Astrocyte (in vitro differentiated cells and primary cell): ENCODE data around the gene IGF2BP2. TPM values are rescaled to one million over a fixed set of nuclear protein-coding genes. Genes with fewer than 3 reads are reported as not detected.

Source experiments
- DNase-seq: peaks from one replicate; pipeline ENCODE4 v3.0.0-alpha.2; 2010; ENCODE audit warnings: low read depth
- FAIRE-seq: peaks from 2 replicates; lab custom pipeline; 2011; peaks lifted over from hg19 to GRCh38; lab: Jason Lieb, UNC
- H2AFZ ChIP-seq: 2 replicates; pipeline ENCODE4 v1.6.0; 2012; ENCODE audit warnings: low read depth, low read length, inconsistent platforms
- H3K27ac ChIP-seq: 2 replicates; pipeline ENCODE4 v1.5.1; 2011; ENCODE audit warnings: low read depth, low read length, inconsistent platforms
- H3K27me3 ChIP-seq: 2 replicates; pipeline ENCODE4 v1.6.0; 2011; ENCODE audit warnings: low read length, inconsistent platforms; ENCODE audit not compliant: insufficient read depth
- H3K36me3 ChIP-seq: 2 replicates; pipeline ENCODE4 v1.5.1; 2011; ENCODE audit warnings: low read length, inconsistent platforms; ENCODE audit not compliant: insufficient read depth
- H3K4me1 ChIP-seq: 2 replicates; pipeline ENCODE4 v1.5.1; 2011; ENCODE audit warnings: low read length, inconsistent platforms; ENCODE audit not compliant: insufficient read depth
- H3K4me2 ChIP-seq: 2 replicates; pipeline ENCODE4 v1.6.0; 2012; ENCODE audit warnings: low read length, inconsistent platforms
- H3K4me3 ChIP-seq: 2 replicates; pipeline ENCODE4 v1.5.1; 2011; ENCODE audit warnings: low read depth, mild to moderate bottlenecking, low read length, inconsistent platforms; ENCODE audit not compliant: insufficient read depth
- H3K79me2 ChIP-seq: 2 replicates; pipeline ENCODE4 v1.6.0; 2012; ENCODE audit warnings: mild to moderate bottlenecking, low read length, inconsistent platforms; ENCODE audit not compliant: insufficient read depth
- H3K9ac ChIP-seq: 2 replicates; pipeline ENCODE4 v1.6.0; 2012; ENCODE audit warnings: mild to moderate bottlenecking, low read length, inconsistent platforms
- H3K9me3 ChIP-seq: 2 replicates; pipeline ENCODE4 v1.5.1; 2012; ENCODE audit warnings: low read depth, mild to moderate bottlenecking, low read length, inconsistent platforms; ENCODE audit not compliant: insufficient read depth
- H4K20me1 ChIP-seq: 2 replicates; pipeline ENCODE4 v1.6.0; 2012; ENCODE audit warnings: low read length, inconsistent platforms; ENCODE audit not compliant: insufficient read depth
- H3K27ac Mint-ChIP-seq: one replicate; pipeline ENCODE4 v1.8.0; 2021; ENCODE audit warnings: mild to moderate bottlenecking, mixed read lengths; ENCODE audit not compliant: unreplicated experiment
- H3K27me3 Mint-ChIP-seq: one replicate; pipeline ENCODE4 v1.8.0; 2021; ENCODE audit warnings: low read depth, mixed read lengths; ENCODE audit not compliant: unreplicated experiment
- H3K36me3 Mint-ChIP-seq: one replicate; pipeline ENCODE4 v1.8.0; 2021; ENCODE audit warnings: low read depth, mixed read lengths; ENCODE audit not compliant: unreplicated experiment
- H3K4me1 Mint-ChIP-seq: one replicate; pipeline ENCODE4 v1.8.0; 2021; ENCODE audit warnings: low read depth, mixed read lengths; ENCODE audit not compliant: unreplicated experiment
- H3K4me3 Mint-ChIP-seq: one replicate; pipeline ENCODE4 v1.8.0; 2021; ENCODE audit warnings: mild to moderate bottlenecking, moderate library complexity, mixed read lengths; ENCODE audit not compliant: unreplicated experiment
- H3K9me3 Mint-ChIP-seq: one replicate; pipeline ENCODE4 v1.8.0; 2021; ENCODE audit warnings: mild to moderate bottlenecking, mixed read lengths; ENCODE audit not compliant: unreplicated experiment
- CTCF ChIP-seq: IDR thresholded peaks from 2 replicates; pipeline ENCODE4 v1.5.1; 2011; ENCODE audit warnings: low read depth, mild to moderate bottlenecking, inconsistent platforms, low read length, moderate library complexity; ENCODE audit not compliant: insufficient read depth
- EZH2 ChIP-seq: IDR thresholded peaks from 2 replicates; pipeline ENCODE4 v1.6.1; 2012; ENCODE audit warnings: mild to moderate bottlenecking, low read length, inconsistent platforms; ENCODE audit not compliant: insufficient read depth
- total RNA-seq: library from RNA; stranded (reverse); gene quantifications from 2 replicates; pipeline ENCODE4 v1.2.1, GENCODE V29; 2021

The IGF2BP2 gene
- total RNA-seq, 1 donor from 2014 or later, result 162 TPM

- Mint-ChIP-seq H3K27me3 (no peaks in the 10 kb centered on the region), H3K36me3 (peaks cover 17% of the 10 kb centered on the region), H3K9me3 (no peaks in the 10 kb centered on the region), H3K4me1 (peaks cover 78% of the 10 kb centered on the region), H3K4me3 (no peak overlapping the region), H3K27ac (no peak overlapping the region)
- no peak for DNase-seq
- peaks cover 21% of the 10 kb centered on the region for H3K4me1 ChIP-seq
- peaks cover 90% of the 10 kb centered on the region for H3K79me2 ChIP-seq
- H3K27ac ChIP-seq, result no peak overlapping the region
- TF ChIP-seq EZH2 (no peak), CTCF (no peak)
- no peaks in the 10 kb centered on the region for H3K9me3 ChIP-seq
- H2AFZ ChIP-seq, result no peak overlapping the region
- peaks cover 46% of the 10 kb centered on the region for H4K20me1 ChIP-seq
- no peak overlapping the region for H3K9ac ChIP-seq
- H3K4me3 ChIP-seq, result no peak overlapping the region
- no peaks in the 10 kb centered on the region for H3K27me3 ChIP-seq
- FAIRE-seq, result no peak
- H3K4me2 ChIP-seq, result no peak overlapping the region
- no peaks in the 10 kb centered on the region for H3K36me3 ChIP-seq
Observed at GRCh38 chr3:185722881-185723280, 102.0 kb downstream of the IGF2BP2 start.

GRCh38 chr3:185721970-185722369 is 102.9 kb downstream of the IGF2BP2 start:
- peaks cover 91% of the 10 kb centered on the region for H3K79me2 ChIP-seq
- no peak overlapping the region for H3K4me2 ChIP-seq
- peaks cover 22% of the 10 kb centered on the region for H3K4me1 ChIP-seq
- H2AFZ ChIP-seq, result no peak overlapping the region
- no peak overlapping the region for H3K27ac ChIP-seq
- H3K4me3 ChIP-seq, result no peak overlapping the region
- H3K9me3 ChIP-seq, result no peaks in the 10 kb centered on the region
- Mint-ChIP-seq H3K27ac (no peak overlapping the region), H3K4me1 (peaks cover 78% of the 10 kb centered on the region), H3K9me3 (no peaks in the 10 kb centered on the region), H3K36me3 (peaks cover 17% of the 10 kb centered on the region), H3K4me3 (no peak overlapping the region), H3K27me3 (no peaks in the 10 kb centered on the region)
- H3K36me3 ChIP-seq, result no peaks in the 10 kb centered on the region
- H3K9ac ChIP-seq, result no peak overlapping the region
- no peak for TF ChIP-seq EZH2
- TF ChIP-seq CTCF, result no peak
- H3K27me3 ChIP-seq, result no peaks in the 10 kb centered on the region
- peaks cover 52% of the 10 kb centered on the region for H4K20me1 ChIP-seq
- DNase-seq, result no peak
- no peak for FAIRE-seq

- Histone ChIP-seq H3K9me3 (no peaks in the 10 kb centered on the region), H3K36me3 (no peaks in the 10 kb centered on the region), H3K27me3 (no peaks in the 10 kb centered on the region), H3K79me2 (peaks cover 90% of the 10 kb centered on the region), H3K4me2 (no peak overlapping the region), H3K9ac (no peak overlapping the region), H4K20me1 (peaks cover 45% of the 10 kb centered on the region), H3K4me3 (no peak overlapping the region), H2AFZ (no peak overlapping the region), H3K4me1 (peaks cover 29% of the 10 kb centered on the region), H3K27ac (no peak overlapping the region)
- no peak overlapping the region for H3K27ac Mint-ChIP-seq
- H3K9me3 Mint-ChIP-seq, result no peaks in the 10 kb centered on the region
- no peaks in the 10 kb centered on the region for H3K27me3 Mint-ChIP-seq
- DNase-seq (no peak), FAIRE-seq (no peak)
- H3K4me3 Mint-ChIP-seq, result no peak overlapping the region
- peaks cover 17% of the 10 kb centered on the region for H3K36me3 Mint-ChIP-seq
- TF ChIP-seq EZH2 (no peak), CTCF (no peak)
- H3K4me1 Mint-ChIP-seq, result peaks cover 81% of the 10 kb centered on the region
Observed at GRCh38 chr3:185720326-185720725, 104.5 kb downstream of the IGF2BP2 start.
